ENCODE results near the gene ADPRS. TPM values are rescaled to one million over a fixed set of nuclear protein-coding genes. Genes with fewer than 3 reads are reported as not detected.

ADPRS gene
- total and polyA plus RNA-seq, 9 of the 15 experiments (the other 6 are each of a cell fraction or from before 2014, with no cell fraction given), result 5.9 to 40.0 (median 27.4) TPM

DNA sequence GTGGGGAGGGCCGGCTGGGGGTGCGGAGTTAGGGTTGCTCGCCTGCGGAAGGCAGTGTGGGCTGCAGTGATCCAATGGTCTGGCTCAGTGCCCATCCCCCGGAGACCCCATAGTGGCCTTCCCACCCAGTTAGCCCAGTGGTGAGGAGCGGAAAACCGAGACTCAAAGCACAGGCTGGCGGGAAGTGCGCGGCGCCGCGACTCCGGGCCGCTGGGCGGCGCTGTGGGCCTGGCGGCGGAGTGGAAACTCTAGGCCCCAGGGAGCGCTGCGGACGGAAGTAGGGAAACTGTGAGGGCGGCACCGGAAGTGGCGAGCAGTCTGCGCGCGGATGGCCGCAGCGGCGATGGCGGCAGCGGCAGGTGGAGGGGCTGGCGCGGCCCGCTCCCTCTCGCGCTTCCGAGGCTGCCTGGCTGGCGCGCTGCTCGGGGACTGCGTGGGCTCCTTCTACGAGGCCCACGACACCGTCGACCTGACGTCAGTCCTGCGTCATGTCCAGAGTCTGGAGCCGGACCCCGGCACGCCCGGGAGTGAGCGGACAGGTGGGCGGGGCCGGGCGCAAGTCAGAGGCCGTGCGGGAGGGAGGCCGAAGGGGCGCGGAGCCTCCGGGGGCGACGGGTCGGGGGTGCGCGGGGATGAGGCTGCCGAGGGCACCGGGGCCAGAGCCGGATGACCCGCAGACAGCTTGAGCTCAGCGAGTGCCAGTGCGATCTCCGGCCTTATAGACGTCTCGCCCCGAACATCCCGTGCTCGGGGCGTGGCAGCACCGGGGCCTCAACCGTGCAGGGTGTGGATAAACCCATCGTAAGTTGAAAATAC, at the start of gene ADPRS (continued):
- TF ChIP-seq, protein P1, sequence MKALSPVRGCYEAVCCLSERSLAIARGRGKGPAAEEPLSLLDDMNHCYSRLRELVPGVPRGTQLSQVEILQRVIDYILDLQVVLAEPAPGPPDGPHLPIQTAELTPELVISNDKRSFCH (CRISPR knock-in tag; IDR thresholded peaks at IDR 0.05), result no peak
- TF ChIP-seq, protein P1 (tag; IDR thresholded peaks at IDR 0.05), result peak; percentile 87
- TF ChIP-seq ZNF668 (CRISPR knock-in tag; IDR thresholded peaks at IDR 0.05) (0 out of 2 replicates have a peak, but pooled peaks have one; percentile 47), TCF7L2 (IDR thresholded peaks at IDR 0.05; ENCODE audit: low read depth, low read length) (no peak), NR2F6 (CRISPR knock-in tag; IDR thresholded peaks at IDR 0.05) (peak; percentile 38; the same call in 1 of the 2 replicates), SMAD3 (CRISPR knock-in tag; conservative IDR thresholded peaks at IDR 0.05) (peak; percentile 67; the same call in 1 of the 2 replicates), PML (IDR thresholded peaks at IDR 0.05; ENCODE audit: low read length) (peak; percentile 83; the same call in 1 of the 2 replicates), E2F8 (IDR thresholded peaks at IDR 0.05; ENCODE audit: low read depth, partially characterized antibody) (peak; percentile 96), ZBTB17 (CRISPR knock-in tag; IDR thresholded peaks at IDR 0.05) (peak; percentile 86), EP300 (IDR thresholded peaks at IDR 0.05; ENCODE audit: low read length) (peak; percentile 56), ZBTB1 (CRISPR knock-in tag; IDR thresholded peaks at IDR 0.05; ENCODE audit: borderline replicate concordance, low read depth) (no peak), ETV5 (CRISPR knock-in tag; IDR thresholded peaks at IDR 0.05; ENCODE audit: low read depth) (peak; percentile 99), ETV6 (IDR thresholded peaks at IDR 0.05; ENCODE audit: borderline replicate concordance in 1 of 2, low read depth in 2 of 2, low read length in 1 of 2) (peak in 1 of 2 experiments; percentile 75; a peak in 1 of 4 replicates), ETV6 (CRISPR knock-in tag; IDR thresholded peaks at IDR 0.05; ENCODE audit: borderline replicate concordance) (no peak), GTF2E2 (tag; IDR thresholded peaks at IDR 0.05) (peak; percentile 75; the same call in 1 of the 2 replicates), HNRNPUL1 (IDR thresholded peaks at IDR 0.05; ENCODE audit: low read length) (no peak), ZNF766 (CRISPR knock-in tag; conservative IDR thresholded peaks at IDR 0.05) (0 out of 2 replicates have a peak, but pooled peaks have one; percentile 33), FOSL1 (tag; conservative IDR thresholded peaks at IDR 0.05) (0 out of 2 replicates have a peak, but pooled peaks have one; percentile 37)
- TF ChIP-seq, protein P2, sequence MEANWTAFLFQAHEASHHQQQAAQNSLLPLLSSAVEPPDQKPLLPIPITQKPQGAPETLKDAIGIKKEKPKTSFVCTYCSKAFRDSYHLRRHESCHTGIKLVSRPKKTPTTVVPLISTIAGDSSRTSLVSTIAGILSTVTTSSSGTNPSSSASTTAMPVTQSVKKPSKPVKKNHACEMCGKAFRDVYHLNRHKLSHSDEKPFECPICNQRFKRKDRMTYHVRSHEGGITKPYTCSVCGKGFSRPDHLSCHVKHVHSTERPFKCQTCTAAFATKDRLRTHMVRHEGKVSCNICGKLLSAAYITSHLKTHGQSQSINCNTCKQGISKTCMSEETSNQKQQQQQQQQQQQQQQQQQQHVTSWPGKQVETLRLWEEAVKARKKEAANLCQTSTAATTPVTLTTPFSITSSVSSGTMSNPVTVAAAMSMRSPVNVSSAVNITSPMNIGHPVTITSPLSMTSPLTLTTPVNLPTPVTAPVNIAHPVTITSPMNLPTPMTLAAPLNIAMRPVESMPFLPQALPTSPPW (CRISPR knock-in tag; IDR thresholded peaks at IDR 0.05), result peak; percentile 66
- TF ChIP-seq, protein P3, sequence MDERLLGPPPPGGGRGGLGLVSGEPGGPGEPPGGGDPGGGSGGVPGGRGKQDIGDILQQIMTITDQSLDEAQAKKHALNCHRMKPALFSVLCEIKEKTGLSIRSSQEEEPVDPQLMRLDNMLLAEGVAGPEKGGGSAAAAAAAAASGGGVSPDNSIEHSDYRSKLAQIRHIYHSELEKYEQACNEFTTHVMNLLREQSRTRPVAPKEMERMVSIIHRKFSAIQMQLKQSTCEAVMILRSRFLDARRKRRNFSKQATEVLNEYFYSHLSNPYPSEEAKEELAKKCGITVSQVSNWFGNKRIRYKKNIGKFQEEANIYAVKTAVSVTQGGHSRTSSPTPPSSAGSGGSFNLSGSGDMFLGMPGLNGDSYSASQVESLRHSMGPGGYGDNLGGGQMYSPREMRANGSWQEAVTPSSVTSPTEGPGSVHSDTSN (CRISPR knock-in tag; IDR thresholded peaks at IDR 0.05; ENCODE audit: low read depth), result 0 out of 2 replicates have a peak, but pooled peaks have one; percentile 15
- TF ChIP-seq, protein P3 (tag; conservative IDR thresholded peaks at IDR 0.05; ENCODE audit: low read depth), result no peak
